Lower leg skin (tissue), 4 donors: ENCODE results near the gene CADM3. TPM values are rescaled to one million over a fixed set of nuclear protein-coding genes. Genes with fewer than 3 reads are reported as not detected.

ENCODE experiments used
- DNase-seq, 2 donors: peaks; one replicate each; pipeline ENCODE4 v3.0.0-alpha.2; 2019; ENCODE audit warnings: low spot score in 2 of 2
- H3K4me3 ChIP-seq: fragments of 200-600 bp; sonication (generic); 2 replicates; pipeline ENCODE4 v1.5.1; 2017; ENCODE audit warnings: mild to moderate bottlenecking, low read depth; ENCODE audit not compliant: poor library complexity, severe bottlenecking
- POLR2A ChIP-seq, 2 donors: fragments of 450-650 bp; IDR thresholded peaks; one replicate each; pipeline ENCODE4 v1.6.1; 2016 to 2017; ENCODE audit warnings: antibody characterized with exemption in 2 of 2, mild to moderate bottlenecking in 1 of 2, moderate library complexity in 1 of 2
- WGBS, 2 donors: methylation state at CpG; one replicate each; pipeline ENCODE4 v1.1.5; 2018; 5-methylcytosine and 5-hydroxymethylcytosine counted together
- intact Hi-C: fragments of 100-400 bp; cut with DNase I; formaldehyde crosslinking; loops from one replicate; pipeline ENCODE4 v1.15.0; 2023; ENCODE audit warnings: low total_unique reads
- total RNA-seq, 4 donors: library from RNA; depleted of rRNA; stranded (reverse); fragments of >200 nt; gene quantifications; one replicate each; pipeline ENCODE4 v1.1.0, GENCODE V29; 2016
- TF ChIP-seq, protein P1 (sequence below), 3 donors: fragments of 450-650 bp; IDR thresholded peaks; one replicate each; pipeline ENCODE4 v1.5.1; 2016; ENCODE audit warnings: antibody characterized with exemption in 3 of 3, mild to moderate bottlenecking in 3 of 3, moderate library complexity in 2 of 3

CADM3 gene
- total RNA-seq, 4 donors from 2014 or later, result 2.6 to 11.0 (median 6.6) TPM

DNA sequence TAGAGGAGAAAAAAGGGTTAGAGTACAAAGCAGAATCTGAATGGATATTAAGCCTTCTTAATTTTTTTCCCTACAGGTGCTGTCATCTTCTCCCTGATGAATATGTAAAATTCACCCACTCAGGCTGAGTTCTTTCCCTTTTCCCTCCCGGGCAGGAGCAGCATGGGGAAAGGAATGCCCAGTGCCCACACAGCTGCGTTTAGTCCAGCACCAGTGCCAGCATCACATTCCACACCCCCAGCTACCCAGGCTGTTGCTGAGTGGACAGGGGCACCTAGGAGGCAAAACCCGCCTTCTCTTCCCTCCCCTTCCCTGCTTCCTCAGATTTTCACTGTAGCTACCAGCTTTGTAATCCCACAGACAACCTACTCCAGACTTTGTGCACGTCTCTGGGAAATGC lies 3.4 kb upstream of the CADM3 start:
- 51 to 52% methylated on average over 4 of the region's 4 CpGs for WGBS, 2 donors
- intact Hi-C loops, result no loop called here
- H3K4me3 ChIP-seq, result no peak overlapping the region
- DNase-seq, result no peak
- TF ChIP-seq, protein P1, sequence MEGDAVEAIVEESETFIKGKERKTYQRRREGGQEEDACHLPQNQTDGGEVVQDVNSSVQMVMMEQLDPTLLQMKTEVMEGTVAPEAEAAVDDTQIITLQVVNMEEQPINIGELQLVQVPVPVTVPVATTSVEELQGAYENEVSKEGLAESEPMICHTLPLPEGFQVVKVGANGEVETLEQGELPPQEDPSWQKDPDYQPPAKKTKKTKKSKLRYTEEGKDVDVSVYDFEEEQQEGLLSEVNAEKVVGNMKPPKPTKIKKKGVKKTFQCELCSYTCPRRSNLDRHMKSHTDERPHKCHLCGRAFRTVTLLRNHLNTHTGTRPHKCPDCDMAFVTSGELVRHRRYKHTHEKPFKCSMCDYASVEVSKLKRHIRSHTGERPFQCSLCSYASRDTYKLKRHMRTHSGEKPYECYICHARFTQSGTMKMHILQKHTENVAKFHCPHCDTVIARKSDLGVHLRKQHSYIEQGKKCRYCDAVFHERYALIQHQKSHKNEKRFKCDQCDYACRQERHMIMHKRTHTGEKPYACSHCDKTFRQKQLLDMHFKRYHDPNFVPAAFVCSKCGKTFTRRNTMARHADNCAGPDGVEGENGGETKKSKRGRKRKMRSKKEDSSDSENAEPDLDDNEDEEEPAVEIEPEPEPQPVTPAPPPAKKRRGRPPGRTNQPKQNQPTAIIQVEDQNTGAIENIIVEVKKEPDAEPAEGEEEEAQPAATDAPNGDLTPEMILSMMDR (IDR thresholded peaks at IDR 0.05), result no peak
- TF ChIP-seq POLR2A (IDR thresholded peaks at IDR 0.05), result no peak

DNA sequence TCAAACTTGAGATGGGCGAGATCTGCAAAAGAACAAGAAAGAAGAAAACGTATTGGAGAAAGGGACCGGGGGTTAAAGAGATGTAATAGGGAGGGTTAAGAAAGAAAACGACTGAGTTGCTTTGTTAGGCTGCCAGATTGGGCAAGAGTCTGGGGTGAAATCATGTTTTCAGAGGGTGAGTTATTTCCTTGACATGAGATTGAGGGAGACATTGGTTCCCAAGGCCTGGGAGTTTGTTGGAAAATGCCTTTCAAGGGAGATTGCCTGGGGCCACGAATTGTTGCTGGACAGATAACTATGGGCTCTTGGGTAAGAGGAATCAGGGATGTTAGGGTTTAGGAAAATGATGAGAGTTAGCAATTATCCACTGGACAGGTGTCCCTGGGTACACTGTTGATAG lies 776 bp upstream of the CADM3 start:
- TF ChIP-seq, protein P1 (IDR thresholded peaks at IDR 0.05), result no peak
- no peak for TF ChIP-seq POLR2A (IDR thresholded peaks at IDR 0.05)
- intact Hi-C loops, result no loop called here
- no peak overlapping the region for H3K4me3 ChIP-seq
- DNase-seq, result no peak
- WGBS, 2 donors, result 65 to 67% methylated on average over 5 of the region's 5 CpGs

DNA sequence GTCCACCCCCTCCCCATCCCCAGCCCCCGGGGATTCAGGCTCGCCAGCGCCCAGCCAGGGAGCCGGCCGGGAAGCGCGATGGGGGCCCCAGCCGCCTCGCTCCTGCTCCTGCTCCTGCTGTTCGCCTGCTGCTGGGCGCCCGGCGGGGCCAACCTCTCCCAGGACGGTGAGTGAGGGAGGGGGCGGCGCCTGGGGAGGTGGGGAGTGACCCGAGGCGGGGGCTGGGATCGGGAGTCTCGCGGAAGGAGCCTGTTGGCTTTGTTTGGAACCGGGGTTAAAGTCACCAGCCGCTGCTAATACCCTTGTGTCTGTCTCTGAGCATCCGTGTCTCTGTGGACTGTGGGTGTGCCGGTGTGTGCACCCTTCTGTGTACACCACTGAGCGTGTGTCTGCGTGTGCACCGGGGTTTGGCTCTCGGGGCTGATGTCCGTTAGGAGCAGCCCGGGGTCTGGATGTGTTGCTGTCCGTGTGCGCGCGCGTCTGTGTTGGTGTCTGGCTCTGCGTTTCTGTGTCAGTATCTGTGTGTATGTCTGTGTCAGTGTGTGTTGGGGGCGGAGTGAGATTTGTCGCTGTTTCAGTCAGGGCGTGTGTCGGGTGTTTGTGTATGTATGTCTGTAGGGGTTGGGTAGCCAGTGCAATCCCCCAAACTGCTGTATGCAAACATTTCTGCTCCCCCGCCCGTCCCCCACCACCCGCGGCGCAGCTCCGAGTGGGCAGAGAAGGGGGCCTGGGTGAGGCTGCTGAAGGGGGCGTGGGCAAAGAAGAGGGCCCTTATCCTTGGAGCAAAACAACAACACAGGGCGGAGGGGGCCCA lies 480 bp downstream of the CADM3 start:
- TF ChIP-seq, protein P1 (IDR thresholded peaks at IDR 0.05), result no peak
- no peak for TF ChIP-seq POLR2A (IDR thresholded peaks at IDR 0.05)
- intact Hi-C loops, result no loop called here
- peak in 1 of 2 donors; percentile 84 for DNase-seq
- 1 to 2% methylated on average over 25 to 49 of the region's 49 CpGs for WGBS, 2 donors
- H3K4me3 ChIP-seq, result peak overlapping the region; percentile 12

DNA sequence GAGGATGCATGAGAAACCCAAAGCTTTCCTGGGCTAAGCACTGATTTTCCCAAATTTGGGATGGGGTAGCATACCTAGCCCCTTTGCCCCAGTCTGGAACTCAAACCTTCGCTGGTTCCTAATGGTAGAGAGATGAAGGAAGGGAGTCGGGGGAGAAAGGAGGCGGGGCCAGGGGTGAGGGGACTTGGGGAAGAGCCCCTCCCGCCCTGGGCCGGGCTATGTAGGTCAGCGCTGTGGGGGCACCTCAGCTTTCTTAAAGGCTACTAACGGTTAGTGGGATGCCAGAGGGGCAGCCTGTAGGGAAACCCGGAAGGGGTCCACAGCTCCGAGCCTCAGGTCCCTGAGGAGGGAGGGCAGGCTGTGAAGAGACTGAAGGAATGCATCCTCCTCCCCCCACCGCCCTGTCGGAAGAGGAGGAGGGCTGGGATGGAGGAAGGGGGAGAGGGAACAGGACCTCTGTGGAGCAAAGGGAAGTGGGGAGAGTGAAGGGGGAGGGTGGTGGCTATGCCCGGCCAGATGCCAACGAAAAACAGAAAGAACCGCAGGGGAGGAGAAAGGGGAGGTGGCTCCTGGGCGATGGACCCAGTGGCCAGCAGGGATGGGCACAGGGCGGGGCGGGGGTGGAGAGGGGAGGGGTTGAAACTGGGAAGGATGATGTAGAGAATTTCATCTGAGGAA lies 1.3 kb downstream of the CADM3 start:
- WGBS, 2 donors, result 0 to 1% methylated on average over 17 of the region's 17 CpGs
- peak overlapping the region; percentile 12 for H3K4me3 ChIP-seq
- TF ChIP-seq POLR2A (IDR thresholded peaks at IDR 0.05), result no peak
- TF ChIP-seq, protein P1 (IDR thresholded peaks at IDR 0.05), result no peak

DNA sequence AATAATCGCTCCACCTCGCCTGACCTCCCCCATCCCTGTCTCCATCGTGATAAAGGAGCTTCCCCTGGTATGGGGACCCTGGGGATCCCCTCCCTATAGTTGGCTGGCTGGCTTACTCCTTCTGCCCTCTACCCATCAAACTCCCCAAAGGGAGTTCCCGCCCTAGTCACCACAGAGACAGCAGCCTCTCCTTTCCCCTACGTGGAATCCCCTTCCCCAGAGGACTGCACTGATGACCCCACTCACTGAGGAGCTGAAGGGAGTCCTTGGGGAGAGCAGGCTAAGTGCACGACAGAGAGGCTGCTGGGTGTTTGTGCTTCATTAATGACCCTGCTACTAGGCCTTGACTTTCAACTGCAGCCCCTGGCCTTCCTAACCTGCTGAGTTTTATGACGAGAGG lies 1.9 kb downstream of the CADM3 start:
- no peak overlapping the region for H3K4me3 ChIP-seq
- WGBS, 2 donors, result 23 to 25% methylated on average over 7 of the region's 7 CpGs
- intact Hi-C loops, result no loop called here
- no peak for DNase-seq
- no peak for TF ChIP-seq POLR2A (IDR thresholded peaks at IDR 0.05)
- TF ChIP-seq, protein P1 (IDR thresholded peaks at IDR 0.05), result no peak

More for the DNA sequence above, 1.3 kb downstream of the CADM3 start:
- intact Hi-C loops, result no loop called here
- DNase-seq, result peak in 1 of 2 donors; percentile 88
